ENCODE data around the gene JUNB.

- TF ChIP-seq POLR2A (IDR thresholded peaks at IDR 0.05) = no peak
- TF ChIP-seq, protein P1, sequence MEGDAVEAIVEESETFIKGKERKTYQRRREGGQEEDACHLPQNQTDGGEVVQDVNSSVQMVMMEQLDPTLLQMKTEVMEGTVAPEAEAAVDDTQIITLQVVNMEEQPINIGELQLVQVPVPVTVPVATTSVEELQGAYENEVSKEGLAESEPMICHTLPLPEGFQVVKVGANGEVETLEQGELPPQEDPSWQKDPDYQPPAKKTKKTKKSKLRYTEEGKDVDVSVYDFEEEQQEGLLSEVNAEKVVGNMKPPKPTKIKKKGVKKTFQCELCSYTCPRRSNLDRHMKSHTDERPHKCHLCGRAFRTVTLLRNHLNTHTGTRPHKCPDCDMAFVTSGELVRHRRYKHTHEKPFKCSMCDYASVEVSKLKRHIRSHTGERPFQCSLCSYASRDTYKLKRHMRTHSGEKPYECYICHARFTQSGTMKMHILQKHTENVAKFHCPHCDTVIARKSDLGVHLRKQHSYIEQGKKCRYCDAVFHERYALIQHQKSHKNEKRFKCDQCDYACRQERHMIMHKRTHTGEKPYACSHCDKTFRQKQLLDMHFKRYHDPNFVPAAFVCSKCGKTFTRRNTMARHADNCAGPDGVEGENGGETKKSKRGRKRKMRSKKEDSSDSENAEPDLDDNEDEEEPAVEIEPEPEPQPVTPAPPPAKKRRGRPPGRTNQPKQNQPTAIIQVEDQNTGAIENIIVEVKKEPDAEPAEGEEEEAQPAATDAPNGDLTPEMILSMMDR (IDR thresholded peaks at IDR 0.05) = no peak
- no peak for TF ChIP-seq POLR2AphosphoS5 (IDR thresholded peaks at IDR 0.05; ENCODE audit: insufficient read depth in 1 of 2, low read depth in 1 of 2)
Observed at GRCh38 chr19:12769689-12770088, 21.6 kb upstream of the JUNB start.
